GM18499 (cell line): ENCODE data around the gene CCL2.
"Not testable (repeated sequence)": the region's sequence is repeated elsewhere in the genome, so short reads cannot be mapped to it uniquely, and the experiment has no call there.

Experiments
- ATAC-seq: cut with Tn5 transposase; IDR thresholded peaks from one replicate; pipeline ENCODE4 v1.9.1; 2021; ENCODE audit warnings: moderate number of reproducible peaks; ENCODE audit not compliant: insufficient read depth, unreplicated experiment

CCL2 gene

GRCh38 chr17:34254651-34255380, at the start of gene CCL2:
Gene CCL2, plus strand, starts transcription at chr17:34255285. Its CDS starts 65 bp downstream, at chr17:34255350.
- no peak for ATAC-seq

GRCh38 chr17:34205401-34205800, 49.7 kb upstream of the CCL2 start:
- no peak for ATAC-seq

- no peak for ATAC-seq
Measured at GRCh38 chr17:34206569-34206968, 48.5 kb upstream of the CCL2 start.

- no peak for ATAC-seq
Measured at GRCh38 chr17:34207572-34207971, 47.5 kb upstream of the CCL2 start.

- no peak for ATAC-seq
Measured at GRCh38 chr17:34218748-34219147, 36.3 kb upstream of the CCL2 start.

- no peak for ATAC-seq
Measured at GRCh38 chr17:34219405-34219804, 35.7 kb upstream of the CCL2 start.

GRCh38 chr17:34220045-34220751, 34.9 kb upstream of the CCL2 start:
- ATAC-seq: no peak

GRCh38 chr17:34220752-34221395, 34.2 kb upstream of the CCL2 start:
- no peak for ATAC-seq

- no peak for ATAC-seq
Measured at GRCh38 chr17:34221411-34221810, 33.7 kb upstream of the CCL2 start.

- ATAC-seq: no peak
Measured at GRCh38 chr17:34222722-34223497, 32.2 kb upstream of the CCL2 start.

GRCh38 chr17:34225046-34225445, 30.0 kb upstream of the CCL2 start:
- ATAC-seq: no peak

- ATAC-seq: no peak
Measured at GRCh38 chr17:34226011-34226743, 28.9 kb upstream of the CCL2 start.

- no peak for ATAC-seq
Measured at GRCh38 chr17:34226744-34227034, 28.4 kb upstream of the CCL2 start.

- not testable (repeated sequence) for ATAC-seq
Measured at GRCh38 chr17:34227293-34227692, 27.8 kb upstream of the CCL2 start.

- no peak for ATAC-seq
Measured at GRCh38 chr17:34227707-34228106, 27.4 kb upstream of the CCL2 start.

GRCh38 chr17:34228781-34229180, 26.3 kb upstream of the CCL2 start:
- no peak for ATAC-seq

- ATAC-seq: no peak
Measured at GRCh38 chr17:34230342-34230741, 24.7 kb upstream of the CCL2 start.

- ATAC-seq: no peak
Measured at GRCh38 chr17:34234616-34235015, 20.5 kb upstream of the CCL2 start.

GRCh38 chr17:34235389-34236028, 19.6 kb upstream of the CCL2 start:
- ATAC-seq: no peak
